NCI-H1436 (cell line): ENCODE measurements around the gene SBK1.
"Not testable (repeated sequence)": the region's sequence is repeated elsewhere in the genome, so short reads cannot be mapped to it uniquely, and the experiment has no call there.

Experiments
- DNase-seq: peaks from one replicate; lab custom pipeline; 2025; lab: John Stamatoyannopoulos, UW

SBK1 gene

DNA sequence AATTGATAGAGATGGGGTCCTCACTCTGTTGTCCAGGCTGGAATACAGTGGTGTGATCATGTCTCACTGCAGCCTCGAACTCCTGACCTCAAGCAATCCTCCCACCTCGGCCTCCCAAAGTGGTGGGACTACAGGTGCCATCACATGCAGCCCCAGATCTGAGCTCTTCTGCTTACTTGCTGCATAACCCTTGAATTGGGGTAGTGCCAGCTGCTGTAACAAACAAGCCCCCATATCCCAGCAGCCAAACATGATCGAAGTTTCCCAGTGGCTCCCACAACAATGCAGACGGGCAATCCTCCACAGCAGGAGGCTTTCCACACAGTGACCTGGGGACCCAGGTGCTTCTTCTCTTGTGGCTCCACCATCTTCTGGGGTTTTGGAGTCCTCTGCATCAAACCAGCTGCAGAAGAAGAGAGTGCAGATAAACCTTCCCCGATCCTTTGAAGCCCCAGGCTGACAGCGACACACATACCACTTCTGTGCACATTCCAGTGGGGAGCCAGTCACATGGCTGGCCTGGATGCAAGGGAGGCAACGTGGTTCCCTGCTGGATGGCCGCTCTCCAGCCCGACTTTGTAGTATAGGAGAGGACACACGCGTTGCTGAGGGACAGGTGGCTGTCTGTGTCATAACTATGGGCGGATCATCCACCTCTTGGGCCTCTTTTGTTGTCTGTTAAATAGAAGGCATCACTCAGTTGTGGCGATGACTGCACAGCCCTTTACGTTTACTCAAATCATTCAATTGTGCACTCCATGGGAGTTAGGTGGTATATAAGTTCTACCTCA, 16.7 kb downstream of the SBK1 start:
- DNase-seq, result no peak

DNA sequence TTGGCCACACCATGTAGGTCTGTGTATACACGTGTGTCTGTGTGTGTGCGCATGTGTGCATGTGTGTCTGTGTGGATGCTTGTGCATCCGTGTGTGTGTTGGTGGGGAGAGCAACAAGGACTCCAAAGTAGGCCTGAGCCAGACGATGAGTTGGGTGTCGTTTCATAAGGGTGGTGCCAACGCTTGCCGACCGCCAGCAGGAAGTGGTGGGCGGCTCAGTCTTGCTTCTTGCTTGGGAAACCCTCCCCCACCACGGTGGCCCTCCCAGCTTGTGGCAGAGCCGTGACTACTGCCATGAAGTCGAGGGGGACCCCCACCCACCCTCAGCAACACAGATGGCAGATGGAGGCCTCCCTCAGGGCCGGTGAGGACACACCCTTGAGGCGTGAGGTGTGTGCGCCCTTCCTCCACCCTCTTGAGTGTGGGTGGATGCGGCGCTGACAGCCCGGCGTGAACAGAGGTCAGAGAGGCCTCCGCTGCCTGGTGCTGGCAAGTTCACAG, 17.5 kb downstream of the SBK1 start:
- no peak for DNase-seq

DNA sequence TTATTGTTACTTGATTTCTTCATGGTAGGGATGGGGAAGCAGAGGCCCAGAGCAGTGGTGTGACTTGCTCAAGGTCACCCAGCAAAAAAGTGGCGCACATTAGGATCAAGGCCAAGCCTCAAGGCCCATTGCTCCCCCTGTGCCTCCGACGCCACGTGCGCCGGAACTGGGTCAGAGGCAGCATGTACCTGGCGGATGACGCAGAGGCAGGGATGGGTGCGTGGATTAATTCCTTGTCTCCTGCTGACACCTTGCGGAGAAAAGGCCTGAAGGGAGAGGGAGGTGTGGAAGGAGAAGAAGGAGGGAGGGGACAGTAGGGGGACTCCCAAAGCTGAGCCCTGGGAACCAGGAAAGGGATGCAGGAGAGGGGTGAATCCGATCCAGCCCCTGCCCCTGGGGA, 18.5 kb downstream of the SBK1 start:
- DNase-seq, result no peak

DNA sequence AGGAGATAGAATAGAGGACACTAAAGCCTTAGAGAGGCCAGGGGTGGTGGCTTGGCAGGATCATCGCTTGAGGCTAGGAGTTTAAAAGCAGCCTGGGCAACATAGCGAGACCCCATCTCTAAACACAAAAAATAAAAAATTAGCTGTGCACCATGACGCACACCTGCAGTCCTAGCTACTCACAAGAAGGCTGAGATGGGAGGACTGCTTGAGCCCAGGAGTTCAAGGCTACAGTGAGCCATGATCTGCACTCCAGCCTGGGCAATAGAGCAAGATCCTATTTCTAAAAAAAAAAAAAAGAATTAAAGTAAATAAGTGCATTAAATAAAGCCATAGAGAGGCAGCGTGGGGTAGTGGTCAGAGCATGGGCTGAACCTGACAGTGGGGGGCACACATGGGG, 19.1 kb downstream of the SBK1 start:
- no peak for DNase-seq

DNA sequence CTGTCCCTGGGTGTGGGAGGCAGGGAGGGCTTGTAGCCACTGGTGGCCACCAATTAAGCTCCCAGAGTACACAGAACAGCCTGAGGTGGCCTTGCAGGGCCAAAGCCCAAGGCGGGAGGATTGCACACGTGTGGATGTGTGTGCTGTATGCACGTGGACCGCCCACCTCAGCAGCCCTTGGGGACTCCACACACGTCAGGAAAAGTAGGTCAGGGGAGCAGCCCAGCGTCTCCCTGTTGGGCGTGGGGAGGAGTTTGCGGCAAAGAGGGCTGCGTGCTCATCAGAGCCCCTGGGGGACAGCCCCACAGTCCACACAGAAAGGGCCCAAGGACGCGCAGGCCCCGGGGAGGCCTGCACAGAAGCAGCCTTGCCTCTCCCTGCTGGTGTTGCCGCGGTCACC, 19.6 kb downstream of the SBK1 start:
- no peak for DNase-seq

DNA sequence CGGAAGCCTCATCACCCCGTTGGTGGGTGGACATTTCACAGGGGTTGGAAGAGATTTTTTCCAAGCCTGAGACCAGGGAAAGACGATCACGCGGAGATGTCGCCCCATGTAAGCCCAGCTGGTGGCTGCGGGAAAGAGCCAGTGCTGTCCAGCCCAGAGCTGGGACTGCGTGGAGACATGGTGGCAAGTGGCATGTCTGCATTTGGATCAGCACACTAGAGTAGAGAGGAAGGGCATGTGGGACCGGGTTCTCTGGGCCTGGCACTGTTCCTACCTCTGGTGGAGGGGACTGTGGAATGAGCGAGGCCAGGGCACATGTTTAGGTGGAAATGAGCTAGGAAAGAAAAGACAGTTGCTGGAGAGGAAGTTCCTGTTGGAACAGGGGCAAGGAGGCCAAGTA, 20.0 kb downstream of the SBK1 start:
- DNase-seq, result no peak

DNA sequence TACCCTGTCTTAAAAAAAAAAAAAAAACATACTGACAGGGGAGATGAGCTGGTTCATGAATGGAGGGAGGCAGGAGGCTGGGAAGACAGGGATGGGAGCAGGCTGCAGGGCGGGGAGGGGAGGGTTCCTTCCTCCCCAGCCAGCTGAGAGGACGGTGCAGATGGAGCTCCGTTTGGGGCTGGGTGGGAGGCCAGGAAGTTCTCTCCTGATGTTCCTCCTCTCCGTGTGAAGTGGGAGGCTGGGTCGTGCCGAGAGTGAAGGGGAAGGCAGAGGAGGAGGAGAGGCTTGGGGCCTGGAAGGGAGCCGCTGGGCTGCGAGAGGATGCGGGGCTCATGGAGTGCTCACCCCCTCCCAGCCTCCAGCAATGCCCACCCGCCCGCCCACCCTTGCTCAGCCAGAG, 21.3 kb downstream of the SBK1 start:
- no peak for DNase-seq

DNA sequence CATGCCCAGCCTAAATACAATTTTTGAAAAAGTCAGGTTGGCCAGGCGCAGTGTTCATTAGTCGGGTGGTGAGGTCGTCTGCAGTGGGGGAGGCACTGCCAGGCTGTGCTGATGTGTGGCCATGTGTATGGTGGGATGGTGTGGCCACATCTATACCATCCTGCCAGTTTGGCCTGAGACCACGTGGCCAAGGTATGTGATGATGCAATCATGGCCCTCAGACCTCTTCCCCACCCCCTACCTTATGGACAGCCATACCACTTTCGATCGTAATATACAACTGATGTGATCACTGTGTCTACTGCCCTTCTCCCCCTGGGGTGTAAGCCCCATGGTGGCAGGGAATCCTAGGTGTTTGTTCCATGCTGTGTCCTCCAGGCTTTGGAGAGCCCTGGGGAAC, 23.7 kb downstream of the SBK1 start:
- no peak for DNase-seq

DNA sequence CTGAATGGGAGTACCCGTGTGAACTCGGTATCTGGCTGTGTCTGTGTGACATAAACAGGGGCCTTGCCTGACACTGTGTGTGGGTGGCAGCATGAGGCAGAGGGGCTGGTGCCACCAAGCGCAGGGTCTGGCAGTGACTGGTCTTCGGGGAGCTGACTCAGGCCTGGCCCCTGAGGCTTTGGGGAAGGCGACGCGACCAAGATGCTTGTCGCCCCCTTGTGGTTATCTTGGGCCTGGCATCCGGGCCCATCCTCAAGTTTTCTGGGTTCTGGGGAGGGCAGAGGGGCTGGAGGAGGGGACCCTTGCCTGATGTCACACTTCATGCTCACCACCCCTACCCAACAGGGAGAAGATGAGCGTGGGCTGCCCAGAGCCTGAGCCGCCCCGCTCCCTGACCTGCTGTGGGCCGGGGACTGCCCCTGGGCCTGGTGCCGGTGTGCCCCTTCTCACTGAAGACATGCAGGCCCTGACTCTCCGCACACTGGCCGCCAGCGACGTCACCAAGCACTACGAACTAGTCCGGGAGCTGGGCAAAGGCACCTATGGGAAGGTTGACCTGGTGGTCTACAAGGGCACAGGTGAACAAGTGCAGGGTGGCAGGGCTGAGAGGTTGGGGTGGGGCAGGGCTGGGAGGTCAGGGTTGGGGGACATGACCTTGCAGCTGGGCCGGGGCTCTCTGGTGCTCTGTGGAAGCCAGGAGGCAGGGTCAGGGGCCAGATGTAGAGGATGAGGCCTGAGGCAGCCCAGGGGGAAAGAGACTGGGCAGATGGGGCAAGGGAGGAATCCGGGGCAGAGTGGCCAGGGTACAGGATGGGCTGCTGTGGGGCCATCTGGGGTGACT, 24.9 kb downstream of the SBK1 start:
- peak; percentile 43 for DNase-seq

DNA sequence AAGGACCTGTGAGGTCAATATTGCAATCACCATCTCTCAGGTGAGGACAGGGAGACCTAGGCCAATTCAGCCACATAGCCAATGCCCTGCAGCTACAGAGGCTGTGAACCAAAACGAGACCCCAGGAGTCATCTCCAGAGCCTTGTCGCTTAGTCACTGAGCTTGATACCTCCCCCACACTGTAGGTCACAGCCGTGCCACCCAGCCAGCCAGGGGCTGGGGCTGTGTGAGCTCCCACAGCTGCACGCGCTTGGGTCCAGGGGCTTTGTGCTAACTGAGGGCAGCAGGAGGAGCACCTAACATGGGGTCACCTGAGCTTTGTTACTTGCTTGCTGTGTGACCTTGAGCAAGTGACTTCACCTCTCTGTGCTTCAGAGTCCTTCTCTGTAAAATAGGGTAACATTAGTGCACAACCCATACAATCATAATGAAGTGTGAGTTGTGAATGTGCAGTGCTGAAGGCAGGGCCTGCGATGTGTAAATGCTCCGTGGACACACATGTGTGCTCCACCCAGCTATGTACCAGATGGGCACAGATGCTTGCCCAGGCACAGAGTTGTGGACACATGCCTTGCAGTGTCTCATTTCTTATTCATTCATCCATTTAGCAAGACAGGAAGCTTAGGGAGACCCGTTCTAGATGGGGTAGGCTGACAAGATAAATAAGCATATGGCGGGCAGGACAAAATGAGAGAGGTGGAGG, 25.9 kb downstream of the SBK1 start:
- no peak for DNase-seq

DNA sequence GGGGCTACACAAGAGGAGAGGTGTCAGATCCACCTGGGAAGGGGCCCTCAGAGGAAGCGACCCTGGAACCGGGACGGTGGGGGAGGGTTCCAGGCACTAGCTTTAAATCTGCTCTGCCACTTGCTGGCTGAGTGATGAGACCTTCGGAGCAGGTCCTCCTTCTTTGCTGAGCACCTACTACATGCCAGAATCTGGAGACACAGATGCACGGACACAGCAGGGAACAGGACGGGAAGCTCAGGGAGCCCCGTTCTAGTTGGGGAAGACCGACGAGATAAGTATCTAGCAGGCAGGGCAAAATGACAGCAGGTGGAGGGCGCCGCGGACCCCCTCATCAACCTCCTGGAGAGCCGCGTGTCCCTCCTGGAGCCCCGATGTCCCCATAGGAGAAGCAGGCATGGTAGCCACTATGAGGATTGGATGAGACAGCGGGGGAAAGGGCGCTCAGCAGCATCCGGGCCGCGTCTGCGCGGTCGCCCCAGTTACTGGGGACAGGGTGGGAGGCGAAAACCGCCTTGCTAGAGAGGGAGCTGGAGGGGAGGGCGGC, 27.2 kb downstream of the SBK1 start:
- DNase-seq, result no peak

DNA sequence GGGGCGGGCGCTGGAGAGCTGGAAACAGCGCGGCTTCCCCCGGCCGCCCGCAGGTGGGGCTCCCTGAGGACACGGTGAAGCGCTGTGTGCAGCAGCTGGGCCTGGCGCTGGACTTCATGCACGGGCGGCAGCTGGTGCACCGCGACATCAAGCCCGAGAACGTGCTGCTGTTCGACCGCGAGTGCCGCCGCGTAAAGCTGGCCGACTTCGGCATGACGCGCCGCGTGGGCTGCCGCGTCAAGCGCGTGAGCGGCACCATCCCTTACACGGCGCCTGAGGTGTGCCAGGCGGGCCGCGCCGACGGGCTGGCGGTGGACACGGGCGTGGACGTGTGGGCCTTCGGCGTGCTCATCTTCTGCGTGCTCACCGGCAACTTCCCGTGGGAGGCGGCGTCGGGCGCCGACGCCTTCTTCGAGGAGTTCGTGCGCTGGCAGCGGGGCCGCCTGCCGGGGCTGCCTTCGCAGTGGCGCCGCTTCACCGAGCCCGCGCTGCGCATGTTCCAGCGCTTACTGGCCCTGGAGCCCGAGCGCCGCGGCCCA, 27.8 kb downstream of the SBK1 start:
- no peak for DNase-seq

DNA sequence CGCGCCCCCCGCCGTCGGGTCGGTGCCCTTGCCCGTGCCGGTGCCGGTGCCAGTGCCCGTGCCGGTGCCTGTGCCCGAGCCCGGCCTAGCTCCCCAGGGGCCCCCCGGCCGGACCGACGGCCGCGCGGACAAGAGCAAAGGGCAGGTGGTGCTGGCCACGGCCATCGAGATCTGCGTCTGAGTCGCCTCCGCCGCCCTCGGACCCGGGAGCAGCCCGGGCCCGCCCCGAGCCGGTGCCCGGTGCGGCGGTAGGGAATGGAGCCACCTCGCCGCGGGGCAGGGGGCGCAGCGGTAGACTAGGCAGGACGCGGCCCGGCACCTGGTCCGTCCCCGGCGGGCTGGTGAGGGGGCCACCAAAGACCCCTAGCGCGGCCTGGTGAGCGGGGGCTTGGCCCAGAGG, 28.4 kb downstream of the SBK1 start:
- DNase-seq, result no peak

DNA sequence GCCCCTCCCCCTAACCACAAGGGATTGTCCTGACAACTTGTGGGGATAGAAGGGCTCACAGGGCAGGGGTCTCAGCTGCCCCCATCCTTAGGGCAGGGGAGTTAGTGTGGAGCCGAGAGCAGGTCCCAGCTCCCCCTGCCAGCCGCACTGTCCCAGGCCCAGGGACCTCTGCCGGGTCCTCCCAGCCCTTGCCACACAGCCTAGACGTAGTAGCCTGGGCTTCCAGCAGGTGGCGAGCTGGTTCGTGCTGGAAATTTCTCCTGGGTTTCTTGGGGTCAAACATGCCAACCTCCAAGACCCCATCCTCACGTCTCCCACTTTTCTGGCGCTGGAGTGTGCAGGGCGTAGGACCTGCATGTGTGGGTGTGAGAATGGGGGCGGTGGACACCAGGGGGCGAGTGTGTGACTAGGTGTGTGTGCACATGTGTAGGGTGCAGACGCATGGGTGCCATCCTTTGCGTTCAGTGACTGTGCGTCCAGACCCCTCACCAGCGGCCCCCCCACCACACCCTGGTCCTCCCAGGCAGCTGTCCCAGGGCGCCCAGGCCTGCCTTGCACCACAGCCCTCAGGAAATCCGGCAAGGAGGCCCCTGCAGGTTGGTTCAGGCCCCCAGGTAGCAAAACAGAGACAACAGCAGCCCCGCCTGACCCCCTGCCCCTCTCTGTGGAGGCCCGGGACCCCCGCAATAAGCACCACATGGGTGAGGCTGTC, 29.5 kb downstream of the SBK1 start:
- DNase-seq, result no peak

DNA sequence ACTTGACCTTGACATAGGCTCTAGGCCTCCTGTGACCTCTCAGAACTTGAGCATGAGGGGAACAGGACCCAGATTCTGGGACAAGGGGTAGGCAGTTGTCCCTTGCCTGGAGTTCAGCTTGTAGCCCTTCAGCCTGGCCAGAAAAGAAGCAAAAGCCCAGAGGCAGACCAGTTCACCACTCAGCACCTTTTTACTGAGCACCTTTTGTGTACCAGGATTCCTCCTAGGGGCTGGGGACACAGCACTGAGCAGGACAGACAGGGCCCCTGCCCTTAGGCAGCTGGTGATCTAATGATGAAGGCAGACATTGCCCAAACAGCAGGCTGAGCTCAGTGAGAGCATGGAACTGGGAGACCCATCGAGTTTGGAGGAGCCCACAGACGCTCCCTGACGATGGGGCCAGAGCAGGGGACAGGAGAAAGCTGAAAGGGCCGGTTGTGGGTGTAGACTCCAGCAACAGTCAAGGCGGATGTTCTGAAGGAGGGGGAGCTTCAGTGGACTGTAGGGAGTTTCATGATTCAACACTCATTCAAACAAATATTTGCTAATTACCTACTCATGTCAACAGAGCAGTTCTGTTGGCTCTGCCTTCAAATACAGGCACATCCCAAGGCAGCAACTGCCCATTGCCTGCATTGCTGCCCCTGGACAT, 32.0 kb downstream of the SBK1 start:
- DNase-seq, result no peak

DNA sequence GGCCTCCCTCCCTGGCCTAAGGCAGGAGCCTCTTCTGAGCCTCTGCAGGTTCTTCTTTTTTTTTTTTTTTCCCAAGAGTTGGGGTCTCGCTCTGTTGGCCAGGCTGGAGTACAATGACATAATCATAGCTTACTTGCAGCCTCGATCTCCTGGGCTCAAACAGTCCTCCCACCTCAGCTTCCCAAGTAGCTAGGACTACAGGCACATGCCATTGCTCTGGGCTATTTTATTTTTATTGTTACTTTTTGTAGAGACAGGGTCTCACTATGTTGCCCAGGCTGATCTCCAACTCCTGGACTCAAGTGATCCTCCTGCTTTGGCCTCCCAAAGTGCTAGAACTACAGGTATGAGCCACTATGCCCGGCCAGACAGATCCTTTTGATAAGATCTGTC, 32.6 kb downstream of the SBK1 start:
- no peak for DNase-seq

DNA sequence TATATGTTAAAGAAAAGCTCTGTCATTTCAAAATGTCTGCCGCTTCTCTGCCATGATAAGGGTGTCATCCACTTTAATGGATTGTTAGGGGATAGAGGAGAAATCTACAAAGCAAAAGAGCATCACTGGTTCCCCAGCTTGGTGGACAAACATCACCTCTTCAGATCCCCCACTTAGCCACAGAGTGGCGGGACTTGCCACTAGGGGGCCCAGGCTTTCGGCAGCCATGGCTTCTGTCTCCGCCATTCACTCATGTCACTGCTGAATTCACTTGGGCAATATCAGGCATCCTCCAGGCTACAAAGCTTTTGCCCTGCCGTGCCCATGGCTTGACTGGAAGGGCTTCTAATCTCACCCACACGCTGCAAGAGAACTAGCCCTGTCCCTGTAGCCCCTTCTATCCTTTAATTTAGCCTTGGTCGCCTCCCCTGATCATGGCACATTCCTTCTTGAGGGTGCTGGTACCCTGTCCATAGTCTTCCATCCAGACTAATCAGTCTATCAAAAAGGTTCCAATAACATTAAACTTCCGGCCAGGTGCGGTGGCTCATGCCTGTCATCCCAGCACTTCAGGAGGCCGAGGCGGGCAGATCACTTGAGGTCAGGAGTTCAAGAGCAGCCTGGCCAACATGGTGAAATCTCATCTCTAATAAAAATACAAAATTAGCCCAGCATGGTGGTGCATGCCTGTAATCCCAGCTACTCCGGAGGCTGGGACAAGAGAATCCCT, 34.7 kb downstream of the SBK1 start:
- DNase-seq, result no peak

DNA sequence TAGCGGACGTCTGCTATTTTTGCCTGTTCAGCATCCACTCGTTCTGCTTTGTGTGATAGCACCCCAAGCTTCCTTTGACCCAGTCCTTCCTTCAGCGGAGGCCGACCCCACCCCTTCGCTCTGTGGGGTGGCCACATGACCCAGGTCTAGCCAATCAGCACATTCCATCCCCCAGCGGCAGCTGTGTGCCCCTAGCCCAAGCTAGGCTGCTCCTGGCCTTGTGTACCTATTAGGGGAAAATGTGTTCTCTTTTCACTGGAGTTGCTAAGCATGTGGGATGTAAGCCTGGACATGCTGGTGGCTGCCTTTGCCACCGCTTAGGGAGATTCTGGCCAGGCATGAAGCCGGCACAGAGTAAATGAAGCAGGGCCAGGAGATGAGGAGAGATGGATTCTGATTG, 37.9 kb downstream of the SBK1 start:
- not testable (repeated sequence) for DNase-seq

DNA sequence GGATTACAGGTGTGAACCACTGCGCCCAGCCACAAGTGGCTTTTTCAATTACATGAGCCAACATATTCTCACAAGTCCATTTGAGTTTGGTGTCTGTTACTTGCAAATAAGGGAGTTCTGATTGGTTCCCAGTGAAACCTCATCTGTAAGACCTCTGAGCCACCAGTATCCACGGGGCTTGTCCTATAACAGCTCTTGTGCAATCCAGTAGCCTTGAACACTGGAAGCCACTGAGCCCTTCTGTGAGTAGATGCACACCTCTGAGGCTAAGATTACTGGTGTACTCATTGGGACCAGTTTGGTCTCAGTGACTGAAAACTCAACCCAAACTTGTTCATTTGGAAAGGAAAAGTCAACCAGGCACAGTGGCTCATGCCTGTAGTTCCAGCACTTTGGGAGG, 38.7 kb downstream of the SBK1 start:
- DNase-seq, result not testable (repeated sequence)

DNA sequence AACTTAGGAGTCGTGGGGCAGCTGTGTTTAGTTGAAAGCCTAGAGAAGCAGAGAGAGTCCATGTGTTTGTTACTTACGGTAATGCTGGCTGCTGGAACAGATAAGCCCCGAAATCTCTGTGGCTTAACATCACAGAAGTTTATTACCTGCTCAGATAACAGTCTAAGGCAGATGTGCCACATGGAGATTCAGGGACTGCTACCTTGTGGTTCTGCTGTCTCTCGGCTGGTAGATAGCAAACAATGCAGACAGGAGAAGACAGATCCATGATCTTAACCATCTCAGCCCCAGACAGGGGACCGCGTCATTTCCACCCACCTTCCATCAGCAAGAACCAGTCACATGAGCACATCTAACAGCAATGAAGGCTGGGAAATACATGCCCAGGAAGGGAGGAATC, 40.3 kb downstream of the SBK1 start:
- not testable (repeated sequence) for DNase-seq
